ENCODE results near the gene DYNC1H1. TPM values are rescaled to one million over a fixed set of nuclear protein-coding genes. Genes with fewer than 3 reads are reported as not detected.

DYNC1H1 gene
- total and polyA plus RNA-seq, 2 of the 13 experiments (the other 11 are each of a cell fraction or from before 2014, with no cell fraction given): 74.4 to 239 TPM

- TF ChIP-seq DMTF1 (CRISPR knock-in tag; IDR thresholded peaks at IDR 0.05): no peak
- TF ChIP-seq, protein P1, sequence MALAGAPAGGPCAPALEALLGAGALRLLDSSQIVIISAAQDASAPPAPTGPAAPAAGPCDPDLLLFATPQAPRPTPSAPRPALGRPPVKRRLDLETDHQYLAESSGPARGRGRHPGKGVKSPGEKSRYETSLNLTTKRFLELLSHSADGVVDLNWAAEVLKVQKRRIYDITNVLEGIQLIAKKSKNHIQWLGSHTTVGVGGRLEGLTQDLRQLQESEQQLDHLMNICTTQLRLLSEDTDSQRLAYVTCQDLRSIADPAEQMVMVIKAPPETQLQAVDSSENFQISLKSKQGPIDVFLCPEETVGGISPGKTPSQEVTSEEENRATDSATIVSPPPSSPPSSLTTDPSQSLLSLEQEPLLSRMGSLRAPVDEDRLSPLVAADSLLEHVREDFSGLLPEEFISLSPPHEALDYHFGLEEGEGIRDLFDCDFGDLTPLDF (CRISPR knock-in tag; IDR thresholded peaks at IDR 0.05): 0 out of 2 replicates have a peak, but pooled peaks have one; percentile 54
- TF ChIP-seq NR2C2 (CRISPR knock-in tag; IDR thresholded peaks at IDR 0.05; ENCODE audit: borderline replicate concordance): no peak
- peak; percentile 75 for TF ChIP-seq ASH2L (IDR thresholded peaks at IDR 0.05; ENCODE audit: insufficient read length, low read depth, low read length)
- no peak for TF ChIP-seq ZNF605 (CRISPR knock-in tag; IDR thresholded peaks at IDR 0.05)
- peak; percentile 59; the same call in 1 of the 2 replicates for TF ChIP-seq AKAP8 (CRISPR knock-in tag; IDR thresholded peaks at IDR 0.05)
- TF ChIP-seq RERE (CRISPR knock-in tag; IDR thresholded peaks at IDR 0.05; ENCODE audit: low read depth): no peak
- no peak for TF ChIP-seq ZNF331 (CRISPR knock-in tag; IDR thresholded peaks at IDR 0.05)
- TF ChIP-seq ZFYVE20 (CRISPR knock-in tag; IDR thresholded peaks at IDR 0.05; ENCODE audit: borderline replicate concordance, low read depth): no peak
- no peak; the same call in 1 of the 2 replicates for TF ChIP-seq FOXA3 (CRISPR knock-in tag; IDR thresholded peaks at IDR 0.05)
- TF ChIP-seq DNMT3B (CRISPR knock-in tag; conservative IDR thresholded peaks at IDR 0.05): no peak; the same call in 1 of the 2 replicates
- TF ChIP-seq, protein P2, sequence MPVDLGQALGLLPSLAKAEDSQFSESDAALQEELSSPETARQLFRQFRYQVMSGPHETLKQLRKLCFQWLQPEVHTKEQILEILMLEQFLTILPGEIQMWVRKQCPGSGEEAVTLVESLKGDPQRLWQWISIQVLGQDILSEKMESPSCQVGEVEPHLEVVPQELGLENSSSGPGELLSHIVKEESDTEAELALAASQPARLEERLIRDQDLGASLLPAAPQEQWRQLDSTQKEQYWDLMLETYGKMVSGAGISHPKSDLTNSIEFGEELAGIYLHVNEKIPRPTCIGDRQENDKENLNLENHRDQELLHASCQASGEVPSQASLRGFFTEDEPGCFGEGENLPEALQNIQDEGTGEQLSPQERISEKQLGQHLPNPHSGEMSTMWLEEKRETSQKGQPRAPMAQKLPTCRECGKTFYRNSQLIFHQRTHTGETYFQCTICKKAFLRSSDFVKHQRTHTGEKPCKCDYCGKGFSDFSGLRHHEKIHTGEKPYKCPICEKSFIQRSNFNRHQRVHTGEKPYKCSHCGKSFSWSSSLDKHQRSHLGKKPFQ (CRISPR knock-in tag; IDR thresholded peaks at IDR 0.05; ENCODE audit: insufficient replicate concordance): peak; percentile 93
- TF ChIP-seq YEATS2 (CRISPR knock-in tag; IDR thresholded peaks at IDR 0.05; ENCODE audit: borderline replicate concordance): peak; percentile 58; the same call in 1 of the 2 replicates
- TF ChIP-seq MED1 (CRISPR knock-in tag; IDR thresholded peaks at IDR 0.05): peak; percentile 24; the same call in 1 of the 2 replicates
- TF ChIP-seq ZNF589 (CRISPR knock-in tag; conservative IDR thresholded peaks at IDR 0.05): 0 out of 2 replicates have a peak, but pooled peaks have one; percentile 57
Measured at GRCh38 chr14:101964297-101965180, at the start of gene DYNC1H1 (continued).
